Stromal cell of bone marrow (primary cell): ENCODE data around the gene CAMK1D.

Source experiments
- DNase-seq: peaks from one replicate; pipeline ENCODE4 v3.0.0-alpha.2; 2012; ENCODE audit warnings: low read depth

The CAMK1D gene

GRCh38 chr10:12375076-12375504, 25.7 kb downstream of the CAMK1D start:
- DNase-seq, result no peak

- no peak for DNase-seq
Observed at GRCh38 chr10:12376211-12376610, 26.9 kb downstream of the CAMK1D start.

- DNase-seq, result no peak
Observed at GRCh38 chr10:12377658-12378290, 28.4 kb downstream of the CAMK1D start.

GRCh38 chr10:12380999-12381398, 31.7 kb downstream of the CAMK1D start:
- no peak for DNase-seq

GRCh38 chr10:12381536-12382156, 32.3 kb downstream of the CAMK1D start:
- DNase-seq, result no peak

GRCh38 chr10:12382157-12382548, 32.8 kb downstream of the CAMK1D start:
- no peak for DNase-seq

- no peak for DNase-seq
Observed at GRCh38 chr10:12382956-12383531, 33.7 kb downstream of the CAMK1D start.

- no peak for DNase-seq
Observed at GRCh38 chr10:12384906-12385305, 35.6 kb downstream of the CAMK1D start.

GRCh38 chr10:12387561-12388210, 38.3 kb downstream of the CAMK1D start:
- DNase-seq, result no peak

- no peak for DNase-seq
Observed at GRCh38 chr10:12388671-12389070, 39.3 kb downstream of the CAMK1D start.

- DNase-seq, result no peak
Observed at GRCh38 chr10:12389154-12389734, 39.9 kb downstream of the CAMK1D start.

GRCh38 chr10:12390733-12391132, 41.4 kb downstream of the CAMK1D start:
- DNase-seq, result peak; percentile 43

- DNase-seq, result peak; percentile 16
Observed at GRCh38 chr10:12391206-12391605, 41.9 kb downstream of the CAMK1D start.

GRCh38 chr10:12393831-12394230, 44.5 kb downstream of the CAMK1D start:
- no peak for DNase-seq

GRCh38 chr10:12394241-12395033, 45.1 kb downstream of the CAMK1D start:
- DNase-seq, result peak; percentile 17

- DNase-seq, result no peak
Observed at GRCh38 chr10:12396093-12396492, 46.7 kb downstream of the CAMK1D start.

GRCh38 chr10:12396567-12396966, 47.2 kb downstream of the CAMK1D start:
- no peak for DNase-seq

- DNase-seq, result no peak
Observed at GRCh38 chr10:12397147-12397896, 48.0 kb downstream of the CAMK1D start.

GRCh38 chr10:12397941-12398340, 48.6 kb downstream of the CAMK1D start:
- no peak for DNase-seq

GRCh38 chr10:12400266-12400931, 51.1 kb downstream of the CAMK1D start:
- no peak for DNase-seq

GRCh38 chr10:12401466-12401865, 52.1 kb downstream of the CAMK1D start:
- DNase-seq, result no peak
